ENCODE results near the gene KLC3. TPM values are rescaled to one million over a fixed set of nuclear protein-coding genes. Genes with fewer than 3 reads are reported as not detected.

KLC3 gene
- 10 to 100 TPM; 15.0 to 24.2 TPM for polyA plus RNA-seq

GRCh38 chr19:45340232-45340898, at the start of gene KLC3:
TSS of gene KLC3 (plus strand) at chr19:45340750. CDS start at chr19:45345542, 4,792 bp downstream.
- Histone ChIP-seq H3K36me3 (ENCODE audit: control insufficient read depth in 2 of 2, insufficient read depth in 2 of 2, low read length in 1 of 2) (no peaks in the 10 kb centered on the region), H3K27ac (ENCODE audit: low read depth in 2 of 2, low read length in 1 of 2) (peak within 1 kb of the TSS in 1 of 2 donors; percentile 51), H3K4me3 (ENCODE audit: low read depth in 1 of 2, low read length in 2 of 2) (peak within 1 kb of the TSS; percentile 54 to 57), H3K4me1 (ENCODE audit: control insufficient read depth in 2 of 2, insufficient read depth in 2 of 2, low read length in 1 of 2) (peaks cover 0 to 5% of the 10 kb centered on the region in 2 donors), H3K9me3 (ENCODE audit: control insufficient read depth in 2 of 2, insufficient read depth in 1 of 2, low read depth in 1 of 2, low read length in 1 of 2) (no peaks in the 10 kb centered on the region), H3K27me3 (ENCODE audit: control insufficient read depth in 1 of 2, insufficient read depth in 2 of 2, low read length in 2 of 2) (no peaks in the 10 kb centered on the region)
- 11 to 14% methylated on average over 36 to 50 of the region's 50 CpGs for WGBS, 2 donors

GRCh38 chr19:45291834-45292233, 48.7 kb upstream of the KLC3 start:
- H3K27ac ChIP-seq (ENCODE audit: low read depth in 2 of 2, low read length in 1 of 2), result no peak overlapping the region
- WGBS, 2 donors, result 86 to 97% methylated on average over 1 of the region's 1 CpG
- H3K36me3 ChIP-seq (ENCODE audit: control insufficient read depth in 2 of 2, insufficient read depth in 2 of 2, low read length in 1 of 2), result peaks cover 0 to 29% of the 10 kb centered on the region in 2 donors
- H3K9me3 ChIP-seq (ENCODE audit: control insufficient read depth in 2 of 2, insufficient read depth in 1 of 2, low read depth in 1 of 2, low read length in 1 of 2), result no peaks in the 10 kb centered on the region
- no peaks in the 10 kb centered on the region for H3K27me3 ChIP-seq (ENCODE audit: control insufficient read depth in 1 of 2, insufficient read depth in 2 of 2, low read length in 2 of 2)
- H3K4me3 ChIP-seq (ENCODE audit: low read depth in 1 of 2, low read length in 2 of 2), result no peak overlapping the region
- H3K4me1 ChIP-seq (ENCODE audit: control insufficient read depth in 2 of 2, insufficient read depth in 2 of 2, low read length in 1 of 2), result peaks cover 0 to 3% of the 10 kb centered on the region in 2 donors

- H3K9me3 ChIP-seq (ENCODE audit: control insufficient read depth in 2 of 2, insufficient read depth in 1 of 2, low read depth in 1 of 2, low read length in 1 of 2), result no peaks in the 10 kb centered on the region
- H3K4me3 ChIP-seq (ENCODE audit: low read depth in 1 of 2, low read length in 2 of 2), result no peak overlapping the region
- peaks cover 7 to 29% of the 10 kb centered on the region in 2 donors for H3K36me3 ChIP-seq (ENCODE audit: control insufficient read depth in 2 of 2, insufficient read depth in 2 of 2, low read length in 1 of 2)
- no peaks in the 10 kb centered on the region for H3K27me3 ChIP-seq (ENCODE audit: control insufficient read depth in 1 of 2, insufficient read depth in 2 of 2, low read length in 2 of 2)
- peaks cover 2 to 3% of the 10 kb centered on the region in 2 donors for H3K4me1 ChIP-seq (ENCODE audit: control insufficient read depth in 2 of 2, insufficient read depth in 2 of 2, low read length in 1 of 2)
- H3K27ac ChIP-seq (ENCODE audit: low read depth in 2 of 2, low read length in 1 of 2), result no peak overlapping the region
- WGBS, 2 donors, result 54 to 64% methylated on average over 4 of the region's 4 CpGs
These were observed 46.9 kb upstream of the KLC3 start for GRCh38 chr19:45293682-45294081.

- H3K4me1 ChIP-seq (ENCODE audit: control insufficient read depth in 2 of 2, insufficient read depth in 2 of 2, low read length in 1 of 2), result peaks cover 2 to 3% of the 10 kb centered on the region in 2 donors
- H3K9me3 ChIP-seq (ENCODE audit: control insufficient read depth in 2 of 2, insufficient read depth in 1 of 2, low read depth in 1 of 2, low read length in 1 of 2), result no peaks in the 10 kb centered on the region
- no peaks in the 10 kb centered on the region for H3K27me3 ChIP-seq (ENCODE audit: control insufficient read depth in 1 of 2, insufficient read depth in 2 of 2, low read length in 2 of 2)
- no peak overlapping the region for H3K4me3 ChIP-seq (ENCODE audit: low read depth in 1 of 2, low read length in 2 of 2)
- H3K27ac ChIP-seq (ENCODE audit: low read depth in 2 of 2, low read length in 1 of 2), result peak overlapping the region in 1 of 2 donors; percentile 23
- 50 to 64% methylated on average over 12 of the region's 12 CpGs for WGBS, 2 donors
- peaks cover 7 to 28% of the 10 kb centered on the region in 2 donors for H3K36me3 ChIP-seq (ENCODE audit: control insufficient read depth in 2 of 2, insufficient read depth in 2 of 2, low read length in 1 of 2)
These were observed 46.1 kb upstream of the KLC3 start for GRCh38 chr19:45294291-45295029.

- Histone ChIP-seq H3K4me1 (ENCODE audit: control insufficient read depth in 2 of 2, insufficient read depth in 2 of 2, low read length in 1 of 2) (peaks cover 2 to 3% of the 10 kb centered on the region in 2 donors), H3K27me3 (ENCODE audit: control insufficient read depth in 1 of 2, insufficient read depth in 2 of 2, low read length in 2 of 2) (no peaks in the 10 kb centered on the region), H3K36me3 (ENCODE audit: control insufficient read depth in 2 of 2, insufficient read depth in 2 of 2, low read length in 1 of 2) (peaks cover 7 to 24% of the 10 kb centered on the region in 2 donors), H3K4me3 (ENCODE audit: low read depth in 1 of 2, low read length in 2 of 2) (no peak overlapping the region), H3K27ac (ENCODE audit: low read depth in 2 of 2, low read length in 1 of 2) (no peak overlapping the region), H3K9me3 (ENCODE audit: control insufficient read depth in 2 of 2, insufficient read depth in 1 of 2, low read depth in 1 of 2, low read length in 1 of 2) (no peaks in the 10 kb centered on the region)
These were observed 44.7 kb upstream of the KLC3 start for GRCh38 chr19:45295873-45296272.

GRCh38 chr19:45296355-45296754, 44.2 kb upstream of the KLC3 start:
- Histone ChIP-seq H3K27me3 (ENCODE audit: control insufficient read depth in 1 of 2, insufficient read depth in 2 of 2, low read length in 2 of 2) (no peaks in the 10 kb centered on the region), H3K27ac (ENCODE audit: low read depth in 2 of 2, low read length in 1 of 2) (no peak overlapping the region), H3K4me3 (ENCODE audit: low read depth in 1 of 2, low read length in 2 of 2) (no peak overlapping the region), H3K9me3 (ENCODE audit: control insufficient read depth in 2 of 2, insufficient read depth in 1 of 2, low read depth in 1 of 2, low read length in 1 of 2) (no peaks in the 10 kb centered on the region), H3K4me1 (ENCODE audit: control insufficient read depth in 2 of 2, insufficient read depth in 2 of 2, low read length in 1 of 2) (peaks cover 2 to 3% of the 10 kb centered on the region in 2 donors), H3K36me3 (ENCODE audit: control insufficient read depth in 2 of 2, insufficient read depth in 2 of 2, low read length in 1 of 2) (peaks cover 7 to 21% of the 10 kb centered on the region in 2 donors)
- 95 to 97% methylated on average over 4 of the region's 4 CpGs for WGBS, 2 donors

GRCh38 chr19:45297674-45298073, 42.9 kb upstream of the KLC3 start:
- peaks cover 2 to 3% of the 10 kb centered on the region in 2 donors for H3K4me1 ChIP-seq (ENCODE audit: control insufficient read depth in 2 of 2, insufficient read depth in 2 of 2, low read length in 1 of 2)
- no peak overlapping the region for H3K27ac ChIP-seq (ENCODE audit: low read depth in 2 of 2, low read length in 1 of 2)
- no peak overlapping the region for H3K4me3 ChIP-seq (ENCODE audit: low read depth in 1 of 2, low read length in 2 of 2)
- H3K36me3 ChIP-seq (ENCODE audit: control insufficient read depth in 2 of 2, insufficient read depth in 2 of 2, low read length in 1 of 2), result peaks cover 7 to 21% of the 10 kb centered on the region in 2 donors
- WGBS, 2 donors, result 95 to 96% methylated on average over 18 of the region's 18 CpGs
- no peaks in the 10 kb centered on the region for H3K27me3 ChIP-seq (ENCODE audit: control insufficient read depth in 1 of 2, insufficient read depth in 2 of 2, low read length in 2 of 2)
- no peaks in the 10 kb centered on the region for H3K9me3 ChIP-seq (ENCODE audit: control insufficient read depth in 2 of 2, insufficient read depth in 1 of 2, low read depth in 1 of 2, low read length in 1 of 2)

GRCh38 chr19:45298264-45298663, 42.3 kb upstream of the KLC3 start:
- WGBS, 2 donors, result 91 to 96% methylated on average over 5 of the region's 5 CpGs
- Histone ChIP-seq H3K27me3 (ENCODE audit: control insufficient read depth in 1 of 2, insufficient read depth in 2 of 2, low read length in 2 of 2) (no peaks in the 10 kb centered on the region), H3K27ac (ENCODE audit: low read depth in 2 of 2, low read length in 1 of 2) (no peak overlapping the region), H3K4me1 (ENCODE audit: control insufficient read depth in 2 of 2, insufficient read depth in 2 of 2, low read length in 1 of 2) (peaks cover 2 to 3% of the 10 kb centered on the region in 2 donors), H3K36me3 (ENCODE audit: control insufficient read depth in 2 of 2, insufficient read depth in 2 of 2, low read length in 1 of 2) (peaks cover 7 to 21% of the 10 kb centered on the region in 2 donors), H3K9me3 (ENCODE audit: control insufficient read depth in 2 of 2, insufficient read depth in 1 of 2, low read depth in 1 of 2, low read length in 1 of 2) (no peaks in the 10 kb centered on the region), H3K4me3 (ENCODE audit: low read depth in 1 of 2, low read length in 2 of 2) (no peak overlapping the region)

- Histone ChIP-seq H3K4me3 (ENCODE audit: low read depth in 1 of 2, low read length in 2 of 2) (no peak overlapping the region), H3K36me3 (ENCODE audit: control insufficient read depth in 2 of 2, insufficient read depth in 2 of 2, low read length in 1 of 2) (peaks cover 7 to 17% of the 10 kb centered on the region in 2 donors), H3K4me1 (ENCODE audit: control insufficient read depth in 2 of 2, insufficient read depth in 2 of 2, low read length in 1 of 2) (peaks cover 0 to 2% of the 10 kb centered on the region in 2 donors), H3K27ac (ENCODE audit: low read depth in 2 of 2, low read length in 1 of 2) (no peak overlapping the region), H3K9me3 (ENCODE audit: control insufficient read depth in 2 of 2, insufficient read depth in 1 of 2, low read depth in 1 of 2, low read length in 1 of 2) (no peaks in the 10 kb centered on the region), H3K27me3 (ENCODE audit: control insufficient read depth in 1 of 2, insufficient read depth in 2 of 2, low read length in 2 of 2) (no peaks in the 10 kb centered on the region)
- 92 to 95% methylated on average over 6 of the region's 6 CpGs for WGBS, 2 donors
These were observed 40.8 kb upstream of the KLC3 start for GRCh38 chr19:45299719-45300118.
